GM19238 (cell line): ENCODE measurements around the gene CPEB3.

Experiments used
- DNase-seq: peaks from one replicate; pipeline ENCODE4 v3.0.0; 2011; ENCODE audit warnings: low spot score; ENCODE audit not compliant: insufficient read length

Gene CPEB3

GRCh38 chr10:92213049-92213448, 77.8 kb downstream of the CPEB3 start:
- no peak for DNase-seq

GRCh38 chr10:92208736-92209135, 82.1 kb downstream of the CPEB3 start:
- DNase-seq = no peak

GRCh38 chr10:92208157-92208720, 82.6 kb downstream of the CPEB3 start:
- DNase-seq = no peak

DNA sequence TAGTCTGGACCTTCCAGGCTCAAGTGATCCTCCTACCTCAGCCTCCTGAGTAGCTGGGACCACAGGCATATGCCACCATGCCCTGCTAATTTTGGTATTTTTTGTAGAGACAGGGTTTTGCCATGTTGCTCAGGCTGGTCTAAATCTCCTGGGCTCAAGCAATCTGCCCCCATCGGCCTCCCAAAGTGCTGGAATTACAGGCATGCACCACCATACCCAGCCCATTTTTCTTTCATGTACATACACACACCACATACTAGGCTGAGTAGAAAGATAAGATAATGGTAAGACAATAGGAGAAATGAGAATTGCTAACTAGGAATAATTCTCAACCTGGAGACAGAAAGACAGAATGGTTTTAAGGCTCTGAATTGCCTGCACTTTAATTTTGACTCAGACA, 83.8 kb downstream of the CPEB3 start:
- no peak for DNase-seq

DNA sequence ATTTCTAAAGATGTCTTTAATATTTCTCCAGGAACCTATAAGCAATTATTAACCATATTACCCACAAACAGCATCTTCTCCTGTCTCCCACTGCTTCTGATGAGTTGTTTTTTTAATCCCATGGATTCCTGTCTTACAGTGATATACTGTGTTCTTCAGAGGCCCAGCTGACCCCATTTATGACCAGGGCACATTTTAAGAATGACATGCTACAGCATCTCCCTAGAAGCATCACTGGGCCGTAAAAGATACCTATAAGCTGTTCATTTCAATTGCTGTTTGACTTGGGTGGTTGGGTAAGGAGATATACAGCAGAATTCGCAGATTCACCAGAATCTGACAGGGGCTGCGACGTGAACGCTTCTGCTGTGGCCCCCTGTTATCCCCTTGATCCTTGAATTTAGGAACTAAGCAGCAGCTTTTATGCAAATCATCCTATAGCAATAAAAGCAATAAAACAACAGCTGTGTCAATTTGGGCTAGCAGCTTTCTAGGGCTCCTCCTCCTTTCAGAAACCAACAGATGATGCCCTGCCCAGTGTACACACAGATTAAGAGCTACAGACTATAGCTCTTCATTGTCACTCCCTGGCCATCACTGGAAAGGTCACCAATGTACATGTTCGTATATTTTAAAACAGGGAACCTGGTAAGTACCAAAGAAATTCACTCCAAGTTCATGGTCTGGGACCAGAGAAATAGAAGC, 86.8 kb downstream of the CPEB3 start:
- DNase-seq = no peak

- no peak for DNase-seq
These were observed 88.3 kb downstream of the CPEB3 start for GRCh38 chr10:92202536-92202935.

DNA sequence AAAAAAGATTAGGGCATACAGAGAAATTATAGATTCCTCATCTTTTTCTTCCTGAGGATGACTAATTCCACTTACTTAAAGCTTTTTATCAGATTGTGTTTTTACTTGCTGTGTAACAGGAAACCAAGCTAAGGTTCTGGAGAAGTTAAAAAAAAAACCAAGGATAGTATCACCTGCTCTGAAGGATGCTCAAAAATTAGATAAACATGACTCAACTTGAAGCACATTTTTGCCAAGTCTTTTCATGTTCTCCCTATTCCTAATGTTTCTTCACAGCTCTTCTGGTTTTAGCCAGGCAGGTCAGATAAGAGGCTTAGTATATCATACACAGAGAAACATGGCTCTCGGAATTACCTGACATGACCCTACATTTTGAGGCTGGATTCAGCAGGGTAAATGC, 90.3 kb downstream of the CPEB3 start:
- DNase-seq = no peak

- no peak for DNase-seq
These were observed 103.8 kb downstream of the CPEB3 start for GRCh38 chr10:92187101-92187500.

DNA sequence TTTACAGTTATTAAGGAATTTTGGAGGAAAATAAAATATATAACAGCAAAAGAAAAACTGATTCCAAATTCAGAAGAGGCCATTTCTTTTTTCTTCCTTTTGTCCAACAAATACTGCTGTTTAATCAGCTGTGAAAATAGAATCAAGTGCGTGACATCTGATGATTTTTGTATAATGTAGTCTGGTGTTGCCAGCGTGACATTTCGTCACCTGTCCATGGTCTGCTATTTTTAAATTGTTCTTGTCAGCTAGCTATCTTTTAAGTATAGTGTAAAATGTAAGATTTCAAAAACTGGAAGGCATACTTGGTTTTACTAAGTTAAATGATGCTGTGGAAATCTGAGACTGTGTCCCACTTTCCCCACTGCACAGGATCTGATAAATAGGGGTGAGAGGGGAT, 105.9 kb downstream of the CPEB3 start:
- no peak for DNase-seq

- DNase-seq = no peak
These were observed 107.7 kb downstream of the CPEB3 start for GRCh38 chr10:92183199-92183598.

- no peak for DNase-seq
These were observed 109.3 kb downstream of the CPEB3 start for GRCh38 chr10:92181575-92181974.

DNA sequence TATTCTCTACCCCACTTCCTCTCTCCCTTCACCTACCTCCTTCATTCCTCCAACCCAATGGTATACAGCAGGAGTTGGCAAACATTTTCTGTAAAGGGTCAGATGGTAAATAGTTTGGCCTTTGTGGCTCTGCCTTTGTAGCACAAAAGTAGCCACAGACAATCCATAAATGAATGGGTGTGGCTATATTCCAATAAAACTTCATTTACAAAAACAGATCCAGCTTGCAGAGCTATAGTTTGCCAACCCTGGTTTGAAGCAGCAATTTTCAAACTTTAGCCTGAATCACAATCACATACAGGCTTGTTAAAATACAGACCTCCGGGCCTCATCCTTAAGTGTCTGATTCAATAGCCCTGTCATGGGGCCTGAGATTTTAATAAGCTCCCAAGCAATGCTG, 110.5 kb downstream of the CPEB3 start:
- no peak for DNase-seq

DNA sequence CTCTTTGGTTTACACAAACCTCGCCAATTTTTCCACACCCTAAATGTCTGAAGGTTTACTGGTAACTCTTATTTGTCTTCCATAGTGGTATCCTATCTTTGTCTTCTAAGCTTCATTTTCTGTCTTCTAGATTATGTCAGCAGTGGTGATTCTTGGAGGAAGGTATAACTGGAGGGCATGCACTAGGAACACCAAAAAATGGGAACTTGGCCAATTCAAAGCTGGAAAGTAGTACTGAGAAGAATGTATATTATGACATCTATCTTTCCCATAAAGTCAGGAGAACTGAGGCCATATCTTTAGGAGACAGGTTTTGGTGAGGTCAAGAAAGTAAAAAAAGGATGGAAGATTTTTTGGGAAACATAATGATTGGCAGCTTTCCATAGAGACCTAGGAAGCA, 113.3 kb downstream of the CPEB3 start:
- no peak for DNase-seq

- no peak for DNase-seq
These were observed 115.7 kb downstream of the CPEB3 start for GRCh38 chr10:92175164-92175563.

DNA sequence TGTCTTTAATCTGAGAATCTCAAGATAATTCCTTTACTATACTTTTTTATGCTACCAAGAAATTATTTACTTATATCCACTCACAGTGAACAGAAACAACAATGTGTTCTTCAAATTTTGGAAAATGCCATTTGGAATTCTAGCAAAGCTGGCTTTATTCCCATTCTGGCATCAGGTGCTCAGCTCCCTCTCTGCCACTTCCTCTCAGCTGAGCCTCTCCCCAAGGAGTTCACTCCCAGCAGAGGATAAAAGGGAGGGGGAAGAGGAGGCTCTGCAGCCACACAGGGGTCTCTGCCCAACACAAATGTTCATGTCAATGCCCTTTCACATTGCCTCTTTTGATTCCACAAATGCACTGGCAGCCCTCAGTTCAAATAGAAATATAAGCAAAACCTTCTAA, 116.9 kb downstream of the CPEB3 start:
- DNase-seq = no peak

GRCh38 chr10:92164036-92164696, 126.7 kb downstream of the CPEB3 start:
- no peak for DNase-seq

DNA sequence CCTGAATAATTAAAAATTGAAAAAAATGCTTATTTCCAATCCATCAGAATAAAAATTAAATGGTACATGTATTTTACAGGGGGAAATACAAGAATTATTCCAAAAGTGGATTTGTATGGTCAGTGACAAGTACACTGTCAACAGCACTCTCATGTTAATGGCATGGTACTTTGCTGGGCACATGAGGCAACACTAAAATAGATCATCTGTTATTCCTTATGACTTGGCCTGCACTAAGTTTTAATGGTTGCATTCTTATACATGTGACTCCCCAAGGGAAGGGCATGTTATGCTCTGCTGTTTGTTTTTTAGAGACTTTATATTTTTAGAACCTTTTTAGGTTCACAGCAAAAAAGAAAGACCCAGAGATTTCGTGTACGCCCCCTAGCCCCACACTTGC, 128.3 kb downstream of the CPEB3 start:
- no peak for DNase-seq

- DNase-seq = no peak
These were observed 133.8 kb downstream of the CPEB3 start for GRCh38 chr10:92156874-92157773.

GRCh38 chr10:92150823-92151222, 140.1 kb downstream of the CPEB3 start:
- no peak for DNase-seq

GRCh38 chr10:92149261-92149660, 141.6 kb downstream of the CPEB3 start:
- no peak for DNase-seq

- DNase-seq = no peak
These were observed 144.1 kb downstream of the CPEB3 start for GRCh38 chr10:92146781-92147180.

GRCh38 chr10:92146107-92146506, 144.8 kb downstream of the CPEB3 start:
- no peak for DNase-seq
